Midbrain (tissue), 1 donor: Measurements from ENCODE around the gene TMPRSS6.

Source experiments
- DNase-seq: peaks from one replicate; lab custom pipeline; 2025; lab: John Stamatoyannopoulos, UW

TMPRSS6 gene

DNA sequence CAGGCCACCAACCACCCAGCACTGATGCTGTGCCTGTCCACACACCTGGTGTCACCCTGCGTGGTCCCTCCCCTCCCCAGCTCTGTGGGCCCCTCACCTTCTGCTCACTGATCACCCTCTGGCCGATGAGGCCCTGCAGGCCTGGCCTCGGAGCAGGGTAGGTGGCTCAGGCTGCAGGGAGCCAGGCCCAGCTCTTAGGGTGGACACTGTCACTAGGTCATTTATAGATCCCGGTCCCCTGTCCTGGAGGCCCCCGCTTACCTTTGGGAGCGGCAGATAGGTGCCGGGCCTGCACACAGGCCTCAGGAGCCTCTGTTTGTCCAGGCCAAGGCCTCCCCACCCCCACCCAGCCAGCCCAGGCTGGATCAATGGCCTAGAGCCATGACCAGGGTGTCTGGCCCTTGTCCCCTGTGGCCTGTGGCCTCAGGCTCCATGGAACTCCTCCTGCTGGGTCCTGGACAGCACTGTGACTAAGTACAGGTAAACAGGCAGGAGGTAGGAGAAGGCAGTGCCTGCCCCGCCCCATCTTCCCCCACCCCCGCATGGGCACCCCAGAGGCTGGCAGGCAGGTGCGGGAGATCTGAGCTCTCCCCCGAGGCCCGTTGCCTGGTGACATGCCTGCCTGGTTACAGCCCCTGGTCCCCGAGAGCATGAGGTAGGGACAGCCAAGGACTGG lies at the start of gene TMPRSS6:
Gene TMPRSS6, minus strand, starts transcription at position 472 of the 676 bp plus-strand sequence. CDS start 6,296 bp downstream, outside the sequence.
- DNase-seq: no peak

DNA sequence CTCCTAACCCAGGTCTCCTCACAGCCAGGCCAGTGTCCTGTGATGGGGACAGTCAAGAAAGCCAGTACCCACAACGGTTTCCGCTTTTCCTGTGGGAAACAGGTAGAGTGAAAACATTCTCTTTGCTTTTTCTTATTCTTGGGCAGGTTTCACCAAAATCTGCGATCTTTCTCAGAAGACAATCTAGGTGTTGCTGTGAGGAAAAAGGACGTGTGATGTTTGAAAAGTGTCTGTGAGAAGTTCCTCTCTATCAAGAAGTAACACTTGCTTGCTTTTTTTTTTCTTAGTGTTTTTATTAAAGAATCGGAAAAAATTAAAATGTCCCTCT lies 49.4 kb upstream of the TMPRSS6 start:
- DNase-seq: no peak

DNA sequence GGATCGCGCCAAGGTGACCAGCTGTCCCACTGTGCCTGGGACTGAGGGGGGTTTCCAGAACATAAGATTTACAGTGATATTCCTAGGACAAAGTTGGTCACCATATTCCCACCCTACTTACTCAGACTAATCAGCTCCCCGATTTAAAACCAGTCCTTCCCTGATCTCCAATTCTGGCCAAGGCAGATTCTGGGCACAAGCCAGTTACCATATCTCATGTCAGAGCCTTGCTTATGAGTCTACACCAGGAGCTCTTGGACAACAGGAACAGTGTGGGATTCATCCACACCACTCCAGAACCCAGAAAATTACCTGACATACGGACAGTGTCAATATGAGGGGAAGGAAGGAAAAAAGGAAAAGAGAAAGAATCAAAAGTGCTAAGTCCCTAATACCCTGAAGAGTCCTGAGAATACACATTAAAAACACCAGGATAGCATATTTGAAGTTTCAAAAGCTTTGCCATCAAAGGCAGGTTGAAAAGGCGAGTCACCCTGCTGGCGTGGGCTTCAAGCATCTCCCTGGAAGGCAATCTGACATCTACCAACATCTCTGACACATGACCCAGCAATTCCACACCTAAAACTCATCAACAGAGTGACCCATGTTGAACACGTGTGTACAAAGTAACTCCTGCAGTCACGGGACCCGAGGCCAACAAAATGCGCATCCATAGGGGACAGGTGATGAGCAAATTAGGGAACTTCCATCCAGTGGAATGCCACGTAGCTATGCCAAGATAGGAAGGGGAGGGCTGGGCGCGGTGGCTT lies 48.2 kb upstream of the TMPRSS6 start:
- no peak for DNase-seq

DNA sequence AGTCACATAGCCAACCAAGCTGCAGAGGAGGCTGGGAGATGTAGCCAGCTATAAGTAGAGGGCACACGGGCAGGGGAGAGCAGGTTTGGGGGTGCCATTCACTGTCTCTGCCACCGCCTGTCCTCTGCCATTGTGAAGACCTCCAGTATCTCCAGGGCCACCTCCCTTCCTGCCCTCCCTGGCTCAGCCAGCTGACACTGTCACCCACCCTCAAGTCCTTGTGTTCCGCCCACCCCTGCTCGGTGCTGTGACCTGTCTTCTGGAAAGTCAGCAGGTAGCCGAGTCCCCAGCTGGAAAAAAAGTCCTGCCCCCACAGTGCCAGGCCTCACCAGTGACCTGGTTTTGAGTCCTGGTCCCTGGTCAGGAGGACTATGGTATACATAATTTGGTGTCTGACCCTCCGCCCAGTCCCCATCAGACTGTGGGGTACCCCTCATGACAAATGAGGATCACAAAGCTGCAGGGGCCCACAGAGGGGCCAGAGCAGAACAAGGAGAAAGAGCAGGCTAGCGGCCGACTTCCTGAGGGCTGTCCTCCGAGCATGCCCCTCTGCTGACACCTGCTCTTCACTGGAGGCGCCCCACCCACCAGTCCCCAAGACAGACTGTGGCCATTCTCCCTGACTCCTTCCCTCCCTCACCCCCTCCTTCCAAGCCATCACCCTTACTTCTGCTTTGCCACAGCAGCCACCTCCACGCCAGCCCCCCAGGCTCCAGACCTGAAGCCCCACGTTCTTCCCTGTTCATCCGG lies 47.3 kb upstream of the TMPRSS6 start:
- no peak for DNase-seq

DNA sequence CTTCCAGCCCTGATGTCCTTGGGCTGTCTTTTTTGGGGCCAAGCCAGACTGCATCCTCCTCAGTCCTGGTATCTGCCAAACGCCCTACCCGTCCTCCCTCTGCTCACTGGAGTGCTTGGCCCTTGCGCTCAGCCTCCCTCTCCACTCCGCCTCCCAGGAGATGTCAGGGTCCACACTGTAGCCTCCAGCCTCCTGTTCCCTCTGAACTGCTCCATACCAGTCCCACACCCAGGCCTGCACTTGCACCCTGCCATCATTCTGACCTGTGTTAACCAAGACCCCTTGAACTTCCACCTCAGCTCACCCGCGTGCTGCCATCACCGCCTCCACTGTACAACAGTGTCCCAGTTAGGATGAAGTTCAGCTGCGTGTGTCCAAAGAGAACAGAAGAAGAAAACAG lies 46.5 kb upstream of the TMPRSS6 start:
- DNase-seq: no peak

DNA sequence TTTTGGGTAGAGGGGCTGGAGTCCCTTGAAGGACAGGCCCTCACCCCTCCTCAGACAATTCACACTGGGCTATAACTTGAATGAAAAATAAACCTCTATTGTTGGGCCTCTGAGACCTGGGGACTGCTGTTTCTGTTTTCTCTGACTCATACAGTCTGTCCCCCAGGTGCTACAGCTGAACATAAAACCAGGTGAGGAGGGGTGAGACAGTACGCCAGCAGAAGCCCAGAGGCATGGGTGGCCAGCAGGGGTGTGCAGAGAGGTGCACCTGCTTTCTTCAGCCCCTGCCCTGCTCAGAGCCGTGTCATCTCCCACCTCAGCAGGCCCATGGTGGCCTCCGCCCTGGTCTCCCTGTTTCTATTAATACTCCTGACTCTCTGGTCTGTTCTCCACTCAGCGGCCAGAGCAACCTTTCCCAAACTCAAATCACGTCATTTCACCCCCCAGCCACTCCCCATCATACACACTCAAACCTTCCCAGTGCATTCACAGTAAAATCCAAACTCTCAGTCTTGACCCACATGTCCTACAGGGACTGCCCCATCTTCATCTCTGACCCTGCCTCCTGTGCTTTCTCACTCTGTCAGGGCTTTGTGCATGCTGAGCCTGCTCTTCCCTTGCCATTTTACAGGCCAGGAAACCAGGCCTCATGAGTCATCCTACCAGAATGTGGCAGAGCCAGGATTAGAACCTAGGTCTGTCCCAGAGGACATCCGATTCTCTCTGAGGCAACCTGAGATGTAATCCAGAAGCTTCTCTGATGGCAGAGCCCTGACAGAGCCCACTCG lies 45.6 kb upstream of the TMPRSS6 start:
- DNase-seq: no peak

DNA sequence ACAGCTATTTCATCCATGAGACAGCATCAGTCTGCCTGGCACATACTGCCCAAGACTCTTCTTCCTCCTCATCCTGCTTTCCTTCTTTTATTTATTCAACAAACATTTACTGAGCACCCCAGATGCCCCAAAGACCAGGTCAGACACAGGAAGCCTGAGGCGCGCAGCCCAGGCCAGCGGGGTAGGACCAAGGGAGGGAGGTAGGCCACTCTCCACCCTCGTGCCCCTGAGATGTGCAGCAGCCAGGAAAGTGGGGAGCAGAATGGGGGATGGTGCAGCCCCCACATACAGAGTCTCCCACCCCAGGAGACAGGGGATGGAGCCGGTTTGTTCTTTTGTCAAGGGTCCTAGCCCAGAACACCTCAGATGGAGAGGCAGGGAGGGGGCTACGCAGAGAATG lies 44.4 kb upstream of the TMPRSS6 start:
- no peak for DNase-seq

DNA sequence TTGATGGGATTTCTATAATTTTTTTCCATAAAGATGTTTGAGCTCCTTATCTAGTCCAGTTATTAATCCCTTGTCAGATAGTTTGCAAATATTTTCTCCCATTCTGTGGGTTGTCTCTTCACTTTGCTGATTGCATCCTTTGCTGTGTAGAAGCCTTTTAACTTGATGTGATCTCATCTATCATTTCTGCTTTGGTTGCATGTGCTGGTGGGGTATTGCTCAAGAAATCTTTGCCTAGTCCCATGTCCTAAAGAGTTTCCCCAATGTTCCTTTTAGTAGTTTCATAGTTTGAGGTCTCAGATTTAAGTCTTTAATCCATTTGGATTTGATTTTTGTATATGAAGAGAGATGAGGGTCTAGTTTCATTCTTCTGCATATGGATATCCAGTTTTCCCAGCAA lies 41.9 kb upstream of the TMPRSS6 start:
- no peak for DNase-seq

DNA sequence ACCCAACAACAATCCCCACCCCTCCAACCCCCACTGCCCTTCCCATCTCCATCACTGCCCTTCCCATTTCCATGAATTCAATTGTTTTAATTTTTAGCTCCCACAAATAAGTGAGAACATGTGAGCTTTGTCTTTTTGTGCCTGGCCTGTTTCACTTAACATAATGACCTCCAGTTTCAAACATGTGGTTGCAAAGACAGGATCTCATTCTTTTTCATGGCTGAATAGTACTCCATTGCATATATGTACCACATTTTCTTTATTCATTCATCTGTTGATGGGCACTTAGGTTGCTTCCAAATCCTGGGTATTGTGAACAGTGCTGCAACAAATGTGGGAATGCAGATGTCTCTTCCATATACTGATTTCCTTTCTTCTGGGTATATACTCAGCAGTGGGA lies 41.2 kb upstream of the TMPRSS6 start:
- no peak for DNase-seq

DNA sequence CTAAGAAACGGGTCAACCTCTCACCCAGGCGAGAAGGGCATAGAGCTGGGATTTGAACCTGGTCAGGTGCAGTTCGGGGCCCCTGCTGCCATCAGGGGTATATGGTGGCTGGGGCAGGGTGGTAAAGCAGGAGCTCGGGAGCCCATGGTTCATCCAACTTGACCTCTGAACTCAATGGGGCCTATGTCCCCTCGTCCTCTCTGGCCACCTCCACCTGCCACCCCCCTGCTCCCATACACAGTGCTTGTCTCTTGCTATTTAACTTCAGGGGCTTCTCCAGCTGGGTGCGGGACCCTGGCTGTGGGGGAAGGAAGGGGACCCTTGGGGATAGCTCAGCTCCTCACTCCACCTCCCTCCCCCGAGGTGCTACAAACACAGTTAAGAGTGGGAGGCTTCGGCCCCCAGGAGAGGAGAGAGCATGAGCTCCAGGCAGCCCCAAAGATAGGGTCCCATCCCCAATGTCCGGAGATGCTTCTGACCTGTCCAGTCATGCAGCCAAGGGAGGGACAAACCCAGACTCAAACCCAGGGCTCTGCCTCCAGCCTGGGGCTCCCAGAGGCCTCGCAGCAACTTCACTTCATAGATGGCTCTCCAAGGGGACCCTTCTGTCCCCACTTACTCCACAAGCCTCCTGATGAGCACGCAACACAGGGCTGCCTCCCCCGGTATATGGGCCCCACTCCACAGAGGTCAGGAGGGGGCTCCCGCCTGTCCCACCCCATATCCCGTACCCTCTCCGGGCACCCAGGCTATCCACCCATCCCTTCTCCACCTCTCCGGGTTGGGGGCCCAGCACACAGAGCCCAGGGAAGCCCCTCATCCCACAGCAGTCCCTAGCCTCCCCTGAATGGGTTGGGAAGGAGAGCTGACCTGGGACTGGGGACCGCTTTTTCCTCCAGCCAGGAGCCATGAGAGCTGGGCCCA lies 39.5 kb upstream of the TMPRSS6 start:
- no peak for DNase-seq

DNA sequence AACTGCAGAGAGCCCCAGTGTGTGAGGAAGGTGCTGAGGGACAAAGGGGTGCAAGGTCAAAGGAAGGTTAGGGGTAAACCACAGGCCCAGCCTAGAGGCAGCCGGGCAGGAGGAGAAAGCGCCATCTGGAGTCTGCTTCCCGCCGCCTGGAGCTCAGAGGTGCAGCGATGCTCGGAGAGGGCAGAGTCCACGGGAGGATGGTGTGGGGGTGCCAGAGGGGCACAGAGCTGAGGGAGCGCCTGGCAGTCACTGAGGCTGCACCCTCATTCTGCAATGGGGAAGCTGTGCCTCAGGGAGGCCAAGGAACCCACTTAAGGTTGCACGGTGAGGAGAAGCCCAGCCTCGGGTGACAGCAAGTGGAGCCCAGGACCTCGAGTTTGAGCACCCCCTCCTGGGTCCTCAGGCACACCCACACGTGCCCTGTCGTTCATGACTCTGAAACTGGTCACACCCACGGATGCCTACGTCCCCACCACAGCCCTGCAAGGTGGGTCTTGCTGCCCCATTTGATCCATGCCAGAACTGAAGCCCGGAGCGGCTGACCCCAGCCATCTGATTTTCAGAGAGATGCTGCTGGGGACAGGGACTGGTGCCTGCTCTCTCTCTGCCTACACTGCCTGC lies 38.6 kb upstream of the TMPRSS6 start:
- DNase-seq: no peak

DNA sequence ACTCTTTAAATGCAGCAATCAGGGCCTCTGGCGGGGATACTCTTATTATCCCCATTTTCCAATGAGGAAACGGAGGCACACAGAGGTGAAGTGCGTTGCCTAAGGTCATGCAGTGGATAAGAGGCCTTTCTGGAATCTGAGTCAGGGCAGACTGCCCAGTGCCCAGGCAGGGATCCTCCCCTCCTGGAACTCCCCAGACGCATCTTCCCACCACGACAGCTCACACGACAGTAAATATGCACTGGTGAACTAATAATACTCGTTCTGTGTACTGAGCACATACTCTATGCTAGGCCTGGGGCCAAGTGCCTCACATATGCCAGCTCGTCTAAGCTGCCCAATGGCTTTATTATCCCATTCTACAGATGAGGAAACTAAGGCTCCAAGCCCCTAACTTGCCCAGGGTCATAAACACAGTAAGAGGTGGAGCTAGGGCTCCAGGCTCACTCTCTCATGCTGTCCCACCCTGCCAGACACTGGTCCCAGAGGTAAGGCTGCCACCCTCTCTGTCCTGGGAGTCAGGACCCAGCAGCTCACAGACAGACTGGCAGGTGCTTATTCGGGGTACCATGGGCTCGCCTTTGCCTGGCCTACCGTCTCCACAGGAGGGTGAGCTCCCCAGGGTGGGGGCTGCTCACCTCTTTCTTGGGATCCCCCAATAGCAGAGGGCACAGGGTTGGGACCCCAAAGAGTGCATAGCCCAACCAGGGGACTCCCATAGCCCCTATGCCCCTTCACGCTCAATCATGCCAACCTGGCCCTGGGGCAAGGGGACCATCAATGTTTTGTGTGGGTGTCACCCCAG lies 37.9 kb upstream of the TMPRSS6 start:
- DNase-seq: no peak

DNA sequence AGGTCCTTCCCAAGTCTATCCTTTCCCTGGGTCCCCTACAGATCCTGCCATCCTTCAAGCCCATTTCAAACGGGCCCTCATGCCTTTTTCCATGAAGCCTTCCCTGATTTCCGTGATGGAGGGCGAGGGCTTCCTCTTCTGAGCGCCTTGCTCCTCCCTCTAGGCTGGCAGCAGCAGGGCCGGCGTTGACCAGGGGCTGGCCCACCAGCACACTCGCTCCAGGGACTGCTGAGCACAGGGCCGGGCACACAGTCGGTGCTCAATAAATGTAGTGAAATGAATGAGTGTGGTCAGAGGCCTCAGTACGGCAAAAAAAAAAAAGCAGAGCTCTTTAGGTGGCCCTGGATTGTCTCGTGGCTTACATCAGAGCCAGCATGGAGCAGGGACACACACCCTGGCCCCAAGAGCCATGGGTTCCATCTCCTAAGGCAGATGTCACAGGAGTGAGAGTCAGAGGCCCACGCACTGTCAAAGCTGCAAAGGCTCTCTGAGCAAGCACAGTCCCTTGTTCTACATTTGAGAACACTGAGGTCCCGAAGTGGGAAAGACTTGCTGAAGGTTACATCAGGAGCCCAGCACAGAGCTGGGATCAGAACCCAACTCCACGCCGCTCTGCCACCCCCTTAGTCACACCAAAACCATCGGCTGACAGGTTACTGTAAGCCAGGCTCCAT lies 37.1 kb upstream of the TMPRSS6 start:
- no peak for DNase-seq

DNA sequence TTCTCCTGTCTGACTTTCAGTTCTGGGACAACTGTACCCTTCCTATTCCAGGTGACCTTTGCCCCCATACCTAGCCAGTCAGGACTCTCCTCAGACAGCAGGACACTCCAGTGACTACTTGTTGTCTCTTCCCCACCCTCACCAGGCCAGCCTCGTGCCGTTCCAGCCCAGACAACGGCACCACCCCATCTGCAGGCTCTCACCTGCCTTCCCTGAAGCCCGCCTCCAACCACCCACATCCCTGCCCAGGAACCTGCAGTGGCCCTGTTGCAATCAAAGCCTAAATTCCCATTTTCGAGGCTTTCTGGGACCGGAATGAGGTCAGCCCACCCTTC lies 36.5 kb upstream of the TMPRSS6 start:
- DNase-seq: no peak

DNA sequence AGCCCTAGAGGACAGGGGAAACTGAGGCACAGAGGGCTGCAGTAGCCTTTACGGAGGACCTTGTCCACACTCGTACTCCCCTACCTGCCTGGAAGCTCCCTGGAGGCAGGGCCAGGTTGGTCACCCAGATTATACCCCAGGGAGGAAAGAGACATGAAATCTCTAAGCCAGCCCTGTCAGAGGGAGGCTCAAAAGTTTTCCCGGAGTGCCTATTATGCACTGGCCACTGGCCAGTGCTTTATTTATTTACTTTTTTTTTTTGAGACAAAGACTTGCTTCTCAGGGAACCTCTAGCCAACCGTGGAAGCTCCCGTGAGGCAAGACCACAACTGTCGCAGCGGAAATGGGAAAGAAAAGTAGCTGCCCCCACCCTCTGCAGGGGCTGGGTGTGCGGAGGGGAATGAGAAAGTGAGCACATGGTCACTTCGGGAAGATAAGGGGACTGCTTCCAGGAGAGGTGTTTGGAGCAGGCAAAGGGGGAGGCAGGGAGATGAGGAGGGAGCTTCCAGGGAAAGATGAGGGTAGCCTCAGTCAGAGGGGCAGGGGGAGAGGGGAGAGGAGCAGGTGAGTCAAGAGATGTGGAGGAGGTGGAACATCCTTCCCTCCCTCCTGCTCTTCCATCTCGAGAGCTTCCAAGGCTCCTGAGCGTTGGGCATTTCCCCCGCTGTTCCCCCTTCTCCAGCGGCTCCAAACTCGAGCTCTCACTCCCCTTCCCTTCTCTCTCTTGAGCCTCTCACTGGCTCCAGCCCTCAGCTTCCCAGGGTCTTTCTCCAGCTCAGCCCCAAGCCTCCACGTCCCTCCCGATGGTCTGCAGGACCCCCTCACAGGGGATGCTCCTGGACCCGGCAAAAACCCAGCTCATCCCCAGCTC lies 35.9 kb upstream of the TMPRSS6 start:
- DNase-seq: no peak

DNA sequence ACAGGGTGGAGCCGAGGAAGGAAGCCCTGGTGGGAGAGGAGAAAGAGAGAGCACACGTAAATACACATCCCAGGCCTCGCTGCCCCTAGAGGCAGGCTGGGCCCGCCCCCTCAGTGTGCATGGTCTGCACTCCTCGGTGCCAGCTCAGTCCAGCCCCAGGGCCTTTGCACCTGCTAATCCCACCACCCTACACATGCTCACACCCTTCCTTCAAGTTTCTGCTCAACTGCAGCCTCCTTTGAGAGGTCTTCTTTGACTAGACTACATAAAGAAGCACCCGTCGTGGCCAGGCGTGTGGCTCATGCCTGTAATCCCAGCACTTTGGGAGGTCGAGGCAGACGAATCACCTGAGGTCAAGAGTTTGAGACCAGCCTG lies 34.7 kb upstream of the TMPRSS6 start:
- DNase-seq: no peak

DNA sequence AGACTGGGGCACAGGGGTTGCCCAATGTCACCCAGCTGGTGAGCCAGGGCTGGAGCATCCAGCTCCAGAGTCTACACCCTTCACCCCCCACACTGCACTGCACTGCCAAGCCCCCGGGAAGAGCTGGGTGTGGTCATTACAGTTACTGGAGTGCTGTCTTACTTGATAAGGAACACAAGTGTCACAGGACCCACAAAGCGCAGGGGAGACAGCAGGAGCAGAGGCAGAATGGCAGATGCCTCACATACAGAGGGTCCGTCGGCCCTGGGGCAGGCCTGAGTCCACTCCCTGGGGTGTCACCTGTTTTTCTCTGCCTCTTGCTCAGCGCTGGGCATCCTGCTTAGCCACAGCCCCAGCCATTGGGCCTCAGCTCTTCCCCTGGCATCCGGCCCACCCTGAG lies 32.5 kb upstream of the TMPRSS6 start:
- no peak for DNase-seq

DNA sequence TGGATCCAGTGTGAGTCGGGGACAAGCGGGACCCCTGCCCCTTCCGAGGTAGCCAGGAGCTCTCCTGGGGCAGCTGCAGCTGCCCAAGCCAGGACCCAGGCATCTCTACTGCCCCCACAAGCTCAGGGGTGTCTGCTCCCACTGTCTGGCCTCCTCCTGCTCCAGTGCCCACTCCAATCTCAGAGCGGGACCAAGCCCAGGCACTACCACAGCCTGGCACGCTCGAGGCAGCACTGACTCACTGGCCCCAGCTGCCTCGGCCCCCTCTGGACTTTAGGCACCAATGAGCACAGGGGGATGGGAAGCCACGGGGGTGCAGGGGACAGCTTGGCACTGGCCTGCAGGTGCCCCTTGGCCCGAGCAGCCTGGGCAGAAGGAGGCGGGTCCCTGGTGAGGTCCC lies 32.0 kb upstream of the TMPRSS6 start:
- DNase-seq: no peak
